ENCODE results near the gene NAALADL2. TPM values are rescaled to one million over a fixed set of nuclear protein-coding genes. Genes with fewer than 3 reads are reported as not detected.

The NAALADL2 gene
- total RNA-seq, 1 experiment from 2014 or later, result 1.9 TPM

- Histone ChIP-seq H3K79me2 (ENCODE audit: low read length) (no peaks in the 10 kb centered on the region), H4K20me1 (ENCODE audit: low read length) (no peaks in the 10 kb centered on the region), H2AFZ (ENCODE audit: low read length) (no peak overlapping the region), H3K4me2 (ENCODE audit: low read length) (no peak overlapping the region), H3F3A (ENCODE audit: low read length, unreplicated experiment) (no peaks in the 10 kb centered on the region), H3K9me2 (replicated peaks; ENCODE audit: low read length) (no peaks in the 10 kb centered on the region), H3K9ac (ENCODE audit: low read length) (no peak overlapping the region), H3K4me1 (ENCODE audit: insufficient read depth, low read length) (no peaks in the 10 kb centered on the region), H3K9me3 (ENCODE audit: low read length) (no peaks in the 10 kb centered on the region), H3K27me3 (ENCODE audit: low read length) (no peaks in the 10 kb centered on the region), H3K36me3 (ENCODE audit: low read depth, low read length) (no peaks in the 10 kb centered on the region), H3K4me3 (ENCODE audit: low read length) (no peak overlapping the region), H3K27ac (ENCODE audit: low read length) (no peak overlapping the region)
- POLR2A ChIA-PET (ENCODE audit: unreplicated experiment), result no interaction called here
- DNase-seq (no peak), ATAC-seq (no peak)
- intact Hi-C loops (cut with micrococcal nuclease), result no loop called here
- CTCF ChIA-PET, result no interaction called here
- no TSS peak for BruUV-seq (replicated peaks)
- no peak for TF ChIP-seq CTCF (conservative IDR thresholded peaks at IDR 0.05; ENCODE audit: low read depth, low read length)
- no peak for TF ChIP-seq EZH2phosphoT487 (IDR thresholded peaks at IDR 0.05; ENCODE audit: borderline replicate concordance, low read length)
- TF ChIP-seq EZH2 (IDR thresholded peaks at IDR 0.05; ENCODE audit: low read length, unreplicated experiment), result no peak
Measured at GRCh38 chr3:175240921-175241320, 381.8 kb downstream of the NAALADL2 start.

- Histone ChIP-seq H3K4me1 (ENCODE audit: insufficient read depth, low read length) (no peaks in the 10 kb centered on the region), H3K4me3 (ENCODE audit: low read length) (no peak overlapping the region), H3K27me3 (ENCODE audit: low read length) (no peaks in the 10 kb centered on the region), H2AFZ (ENCODE audit: low read length) (no peak overlapping the region), H3K36me3 (ENCODE audit: low read depth, low read length) (no peaks in the 10 kb centered on the region), H3K9me2 (replicated peaks; ENCODE audit: low read length) (no peaks in the 10 kb centered on the region), H3F3A (ENCODE audit: low read length, unreplicated experiment) (no peaks in the 10 kb centered on the region), H4K20me1 (ENCODE audit: low read length) (no peaks in the 10 kb centered on the region), H3K9me3 (ENCODE audit: low read length) (no peaks in the 10 kb centered on the region), H3K79me2 (ENCODE audit: low read length) (no peaks in the 10 kb centered on the region), H3K9ac (ENCODE audit: low read length) (no peak overlapping the region), H3K4me2 (ENCODE audit: low read length) (no peak overlapping the region), H3K27ac (ENCODE audit: low read length) (no peak overlapping the region)
- intact Hi-C loops (cut with micrococcal nuclease), result no loop called here
- no peak for ATAC-seq
- POLR2A ChIA-PET (ENCODE audit: unreplicated experiment), result no interaction called here
- TF ChIP-seq EZH2phosphoT487 (IDR thresholded peaks at IDR 0.05; ENCODE audit: borderline replicate concordance, low read length) (no peak), CTCF (conservative IDR thresholded peaks at IDR 0.05; ENCODE audit: low read depth, low read length) (no peak), EZH2 (IDR thresholded peaks at IDR 0.05; ENCODE audit: low read length, unreplicated experiment) (no peak)
- DNase-seq, result no peak
- BruUV-seq (replicated peaks), result no TSS peak
- CTCF ChIA-PET, result no interaction called here
Measured at GRCh38 chr3:175242243-175242642, 383.1 kb downstream of the NAALADL2 start.

- CTCF ChIA-PET, result no interaction called here
- TF ChIP-seq EZH2phosphoT487 (IDR thresholded peaks at IDR 0.05; ENCODE audit: borderline replicate concordance, low read length), result no peak
- no peak for TF ChIP-seq CTCF (conservative IDR thresholded peaks at IDR 0.05; ENCODE audit: low read depth, low read length)
- TF ChIP-seq EZH2 (IDR thresholded peaks at IDR 0.05; ENCODE audit: low read length, unreplicated experiment), result no peak
- no peaks in the 10 kb centered on the region for H3K79me2 ChIP-seq (ENCODE audit: low read length)
Measured at GRCh38 chr3:175246234-175246633, 387.1 kb downstream of the NAALADL2 start.

More at GRCh38 chr3:175246234-175246633, 387.1 kb downstream of the NAALADL2 start:
- Histone ChIP-seq H3K9ac (ENCODE audit: low read length) (no peak overlapping the region), H3K4me1 (ENCODE audit: insufficient read depth, low read length) (no peaks in the 10 kb centered on the region), H3K27ac (ENCODE audit: low read length) (no peak overlapping the region), H4K20me1 (ENCODE audit: low read length) (no peaks in the 10 kb centered on the region), H3K9me2 (replicated peaks; ENCODE audit: low read length) (no peaks in the 10 kb centered on the region), H3K36me3 (ENCODE audit: low read depth, low read length) (no peaks in the 10 kb centered on the region), H3K9me3 (ENCODE audit: low read length) (no peaks in the 10 kb centered on the region), H2AFZ (ENCODE audit: low read length) (no peak overlapping the region), H3F3A (ENCODE audit: low read length, unreplicated experiment) (no peaks in the 10 kb centered on the region), H3K27me3 (ENCODE audit: low read length) (no peaks in the 10 kb centered on the region), H3K4me2 (ENCODE audit: low read length) (no peak overlapping the region), H3K4me3 (ENCODE audit: low read length) (no peak overlapping the region)
- intact Hi-C loops (cut with micrococcal nuclease), result no loop called here
- DNase-seq (no peak), ATAC-seq (no peak)
- POLR2A ChIA-PET (ENCODE audit: unreplicated experiment), result no interaction called here
- no TSS peak for BruUV-seq (replicated peaks)
